Kidney epithelial cell (primary cell): ENCODE data around the gene CASKIN1. TPM values are rescaled to one million over a fixed set of nuclear protein-coding genes. Genes with fewer than 3 reads are reported as not detected.
"Not testable (repeated sequence)": the region's sequence is repeated elsewhere in the genome, so short reads cannot be mapped to it uniquely, and the experiment has no call there.

Experiments used
- DNase-seq: peaks from one replicate; pipeline ENCODE4 v3.0.0-alpha.2; 2010; ENCODE audit warnings: low read depth
- H3K27me3 ChIP-seq: 2 replicates; pipeline ENCODE4 v1.6.0; 2011; ENCODE audit warnings: low read length; ENCODE audit not compliant: control insufficient read depth, insufficient read depth
- H3K36me3 ChIP-seq: 2 replicates; pipeline ENCODE4 v1.5.1; 2011; ENCODE audit warnings: low read length; ENCODE audit not compliant: control insufficient read depth, insufficient read depth
- H3K4me3 ChIP-seq: 2 replicates; pipeline ENCODE4 v1.5.1; 2011; ENCODE audit warnings: low read depth, mild to moderate bottlenecking, control low read depth, low read length
- total RNA-seq: library from RNA; depleted of rRNA; stranded (reverse); fragments of >200 nt; gene quantifications from 2 replicates; pipeline ENCODE4 v1.2.3, GENCODE V29; 2015
- TF ChIP-seq, protein P1 (sequence below): IDR thresholded peaks from 2 replicates; pipeline ENCODE4 v1.5.1; 2011; ENCODE audit warnings: mild to moderate bottlenecking, moderate library complexity, low read length, control low read depth, inconsistent platforms; ENCODE audit not compliant: insufficient read depth, poor library complexity, severe bottlenecking

Gene CASKIN1
- total RNA-seq, 1 donor from 2014 or later: 0.08 TPM

DNA sequence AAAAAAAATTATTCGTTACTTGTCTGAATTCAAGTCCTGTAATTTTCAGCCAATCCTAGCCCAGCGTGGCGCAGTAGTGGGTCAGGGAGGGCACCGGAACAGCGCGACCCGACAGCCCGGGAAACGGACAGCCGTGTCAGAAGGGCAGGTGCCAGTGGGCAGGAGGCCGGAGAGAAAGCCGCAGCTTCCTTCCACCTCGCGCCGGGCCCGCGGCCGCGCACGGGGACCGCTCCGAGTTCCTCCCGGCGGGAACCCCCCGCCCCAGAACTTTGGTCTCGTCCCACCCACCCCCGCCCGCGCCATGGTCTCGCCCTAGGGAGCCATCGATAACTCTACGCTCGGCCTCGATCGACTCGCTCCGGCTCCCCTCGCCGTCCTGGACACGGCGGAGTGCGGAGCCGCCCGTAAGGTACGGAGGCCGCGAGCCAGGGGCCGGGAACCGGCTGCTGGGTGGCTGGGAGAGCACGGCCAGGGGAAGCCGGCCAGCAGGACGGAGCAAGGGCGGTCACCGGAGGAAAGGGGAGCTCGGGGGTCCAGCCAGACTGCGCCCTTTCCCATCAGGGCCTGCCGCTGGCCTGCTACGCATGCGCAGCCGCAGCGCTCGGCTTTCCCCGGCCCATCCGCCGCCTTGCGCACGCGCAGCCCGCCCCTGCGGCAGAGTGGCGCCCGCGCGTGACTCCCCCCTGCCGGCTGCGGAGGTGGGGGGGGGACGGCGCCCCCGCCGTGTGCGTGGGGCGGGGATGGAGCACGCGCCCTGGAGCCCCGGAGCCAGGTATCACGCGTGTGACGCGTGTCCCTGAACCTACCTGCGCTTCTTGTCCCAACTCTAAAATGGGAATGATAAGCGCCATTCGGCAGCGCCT, 8.9 kb upstream of the CASKIN1 start, which contains the start of gene MLST8:
TSS of gene MLST8 (plus strand) at position 351 of the 863 bp plus-strand sequence. CDS start 632 bp downstream, outside the sequence.
- H3K4me3 ChIP-seq: peak within 1 kb of the TSS; percentile 83
- H3K27me3 ChIP-seq: no peaks in the 10 kb centered on the region
- TF ChIP-seq, protein P1, sequence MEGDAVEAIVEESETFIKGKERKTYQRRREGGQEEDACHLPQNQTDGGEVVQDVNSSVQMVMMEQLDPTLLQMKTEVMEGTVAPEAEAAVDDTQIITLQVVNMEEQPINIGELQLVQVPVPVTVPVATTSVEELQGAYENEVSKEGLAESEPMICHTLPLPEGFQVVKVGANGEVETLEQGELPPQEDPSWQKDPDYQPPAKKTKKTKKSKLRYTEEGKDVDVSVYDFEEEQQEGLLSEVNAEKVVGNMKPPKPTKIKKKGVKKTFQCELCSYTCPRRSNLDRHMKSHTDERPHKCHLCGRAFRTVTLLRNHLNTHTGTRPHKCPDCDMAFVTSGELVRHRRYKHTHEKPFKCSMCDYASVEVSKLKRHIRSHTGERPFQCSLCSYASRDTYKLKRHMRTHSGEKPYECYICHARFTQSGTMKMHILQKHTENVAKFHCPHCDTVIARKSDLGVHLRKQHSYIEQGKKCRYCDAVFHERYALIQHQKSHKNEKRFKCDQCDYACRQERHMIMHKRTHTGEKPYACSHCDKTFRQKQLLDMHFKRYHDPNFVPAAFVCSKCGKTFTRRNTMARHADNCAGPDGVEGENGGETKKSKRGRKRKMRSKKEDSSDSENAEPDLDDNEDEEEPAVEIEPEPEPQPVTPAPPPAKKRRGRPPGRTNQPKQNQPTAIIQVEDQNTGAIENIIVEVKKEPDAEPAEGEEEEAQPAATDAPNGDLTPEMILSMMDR: no peak
- no peak for DNase-seq
- H3K36me3 ChIP-seq: no peaks in the 10 kb centered on the region

DNA sequence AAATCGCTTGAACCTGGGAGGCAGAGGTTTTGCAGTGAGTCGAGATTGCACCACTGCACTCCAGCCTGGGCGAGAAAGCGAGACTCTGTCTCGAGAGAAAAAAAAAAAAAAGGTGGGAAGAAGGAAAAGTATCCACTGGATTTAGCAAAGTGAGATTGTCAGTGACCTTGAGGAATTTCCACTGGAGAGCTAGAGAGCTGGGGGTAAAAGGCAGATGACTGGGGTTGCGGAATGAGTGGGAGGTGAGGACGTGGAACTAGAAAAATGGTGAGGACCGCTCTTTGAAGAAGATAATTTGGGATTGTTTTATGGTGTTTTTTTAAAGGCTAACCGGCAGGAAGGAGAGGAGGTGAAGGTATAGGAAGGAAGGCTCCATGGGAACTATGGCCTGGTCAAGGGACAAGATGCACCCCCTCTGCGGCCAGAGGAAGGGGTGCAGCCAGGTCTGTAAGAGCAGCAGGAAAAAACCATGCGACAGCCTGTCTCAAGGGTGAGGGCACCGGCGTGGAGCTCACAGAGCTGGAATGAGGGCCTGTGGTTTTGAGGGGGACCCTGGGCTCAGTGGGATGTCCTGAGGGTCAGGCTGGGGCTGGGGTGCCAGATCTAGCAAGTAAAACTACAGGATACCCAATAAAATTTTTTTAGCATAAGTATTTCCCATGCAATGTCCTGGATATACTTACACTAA, 8.2 kb upstream of the CASKIN1 start:
- Histone ChIP-seq H3K4me3 (peak overlapping the region; percentile 83), H3K36me3 (no peaks in the 10 kb centered on the region), H3K27me3 (peaks cover 7% of the 10 kb centered on the region)
- TF ChIP-seq, protein P1: no peak
- DNase-seq: no peak

DNA sequence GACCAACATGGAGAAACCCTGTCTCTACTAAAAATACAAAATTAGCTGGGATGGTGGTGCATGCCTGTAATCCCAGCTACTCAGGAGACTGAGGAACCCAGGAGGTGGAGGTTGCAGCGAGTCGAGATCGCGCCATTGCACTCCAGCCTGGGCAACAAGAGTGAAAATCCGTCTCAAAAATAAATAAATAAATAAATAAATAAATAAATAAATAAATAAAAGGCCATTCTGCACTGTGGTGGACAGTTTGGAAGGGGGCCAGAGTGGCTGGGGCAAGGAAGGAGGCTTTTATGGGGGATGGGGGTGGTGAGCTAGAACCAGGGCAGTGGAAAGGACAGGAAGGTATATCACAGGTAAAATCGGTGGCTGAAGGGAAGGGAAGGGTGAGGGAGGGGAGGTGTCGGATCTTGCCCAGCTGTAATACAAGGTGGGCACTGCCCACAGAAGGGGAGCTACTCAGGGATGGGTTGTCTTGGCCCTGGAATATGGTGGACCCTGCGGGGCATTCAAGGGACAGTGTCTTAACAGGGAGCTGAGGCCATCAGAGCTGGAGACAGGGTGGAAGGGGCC, 6.8 kb upstream of the CASKIN1 start:
- peaks cover 18% of the 10 kb centered on the region for H3K27me3 ChIP-seq
- H3K4me3 ChIP-seq, DNase-seq, H3K36me3 ChIP-seq: not testable (repeated sequence)

DNA sequence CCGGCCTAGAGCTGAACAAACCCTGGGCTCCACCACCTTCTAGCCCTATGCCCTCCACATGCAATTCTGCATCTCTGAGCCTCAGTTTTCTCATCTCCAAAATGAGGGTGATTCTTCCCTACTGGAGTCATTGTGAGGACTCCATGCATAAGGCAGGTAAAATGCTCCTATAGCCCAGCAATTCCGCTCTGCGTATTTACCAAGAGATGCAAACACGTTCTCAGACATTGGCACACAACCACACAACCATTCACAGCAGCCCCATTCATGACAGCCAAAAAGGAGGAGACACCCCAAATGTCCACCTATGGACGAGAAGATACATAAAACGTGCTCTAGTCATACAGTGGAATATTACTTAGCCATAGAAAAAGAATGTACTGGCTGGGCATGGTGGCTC, 3.9 kb upstream of the CASKIN1 start:
- peaks cover 37% of the 10 kb centered on the region for H3K27me3 ChIP-seq
- DNase-seq: no peak
- H3K4me3 ChIP-seq: no peak overlapping the region
- TF ChIP-seq, protein P1: no peak
- H3K36me3 ChIP-seq: no peaks in the 10 kb centered on the region

DNA sequence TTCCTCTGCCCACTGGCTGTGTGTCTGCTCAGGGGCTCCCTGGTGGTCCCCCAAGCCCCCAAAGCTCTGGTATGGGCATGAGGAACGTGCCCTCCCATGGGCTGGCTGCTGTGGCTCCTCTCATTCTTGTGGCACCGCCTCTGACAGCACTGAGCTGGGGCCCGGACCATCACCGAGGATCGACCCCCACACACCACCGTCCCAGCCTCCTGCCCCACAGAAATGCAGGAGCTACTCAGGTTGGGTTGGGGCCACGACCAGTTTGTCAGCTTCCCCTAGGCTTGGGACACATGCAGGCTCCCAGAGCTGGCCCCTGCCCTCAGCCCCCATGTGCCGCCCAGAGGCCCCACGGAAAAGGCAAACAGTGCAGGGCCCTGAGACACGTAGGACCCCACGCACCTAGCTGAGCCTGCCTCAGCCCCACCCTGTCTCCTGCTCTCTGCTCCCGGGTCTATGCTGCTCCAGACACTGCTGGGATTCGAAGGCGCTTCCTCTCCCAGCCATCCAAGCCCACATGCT, 3.3 kb upstream of the CASKIN1 start:
- H3K27me3 ChIP-seq: peaks cover 43% of the 10 kb centered on the region
- H3K36me3 ChIP-seq: no peaks in the 10 kb centered on the region
- TF ChIP-seq, protein P1: no peak
- no peak for DNase-seq
- H3K4me3 ChIP-seq: no peak overlapping the region

DNA sequence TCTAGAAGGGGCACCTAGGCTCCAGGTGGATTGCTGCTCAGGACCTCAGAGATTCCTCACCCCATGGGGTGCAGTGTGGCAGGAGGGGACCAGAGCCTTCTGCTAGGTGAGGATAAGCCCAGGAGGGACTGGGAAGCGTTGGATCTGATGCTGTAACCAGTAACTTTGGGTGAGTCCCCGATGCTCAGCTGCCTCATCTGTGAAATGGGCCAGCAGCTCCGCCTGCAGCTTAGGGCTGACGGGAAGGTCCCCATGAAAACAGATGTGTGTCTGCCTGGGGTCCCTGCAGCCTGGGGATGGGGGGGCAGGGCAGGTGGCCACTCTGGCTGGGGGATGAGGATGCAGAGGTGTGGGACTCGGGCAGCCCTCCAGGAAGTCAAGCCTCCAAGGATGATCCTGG, 2.7 kb upstream of the CASKIN1 start:
- DNase-seq: no peak
- Histone ChIP-seq H3K4me3 (no peak overlapping the region), H3K36me3 (no peaks in the 10 kb centered on the region), H3K27me3 (peaks cover 49% of the 10 kb centered on the region)
- TF ChIP-seq, protein P1: no peak
